WTC11 (cell line): ENCODE measurements around the gene PPP2R2C. TPM values are rescaled to one million over a fixed set of nuclear protein-coding genes. Genes with fewer than 3 reads are reported as not detected.

Experiments used
- ATAC-seq: fragments of 200-7000 bp; cut with Tn5 transposase; 2 replicates; pipeline ENCODE4 v1.10.0; 2021; ENCODE audit warnings: mild to moderate bottlenecking, moderate library complexity
- CTCF ChIA-PET: fragments of 300-600 bp; sonication (Branson Sonifier 250); formaldehyde crosslinking; loops from one replicate; lab custom pipeline; 2021; ENCODE audit warnings: antibody characterized with exemption; lab: Charles Lee
- POLR2A ChIA-PET: fragments of 350-600 bp; sonication (Branson Sonifier 250); formaldehyde crosslinking; loops from one replicate; lab custom pipeline; 2021; ENCODE audit warnings: antibody characterized with exemption; lab: Charles Lee
- DNase-seq: peaks from one replicate; pipeline ENCODE4 v3.0.0; 2021; ENCODE audit warnings: low spot score
- H3K27ac Mint-ChIP-seq: 2 replicates; pipeline ENCODE4 v1.8.0; 2021; ENCODE audit warnings: mixed read lengths
- H3K27me3 Mint-ChIP-seq: 2 replicates; pipeline ENCODE4 v1.8.0; 2021; ENCODE audit warnings: low read depth, mild to moderate bottlenecking, moderate library complexity, mixed read lengths
- H3K36me3 Mint-ChIP-seq: 2 replicates; pipeline ENCODE4 v1.8.0; 2021; ENCODE audit warnings: mixed read lengths
- H3K4me1 Mint-ChIP-seq: 2 replicates; pipeline ENCODE4 v1.8.0; 2022; ENCODE audit warnings: mixed read lengths
- H3K4me3 Mint-ChIP-seq: 2 replicates; pipeline ENCODE4 v1.8.0; 2021; ENCODE audit warnings: mild to moderate bottlenecking, moderate library complexity, mixed read lengths
- H3K9me3 Mint-ChIP-seq: 2 replicates; pipeline ENCODE4 v1.8.0; 2021; ENCODE audit warnings: mixed read lengths
- CREM ChIP-seq: sonication (generic); formaldehyde crosslinking; IDR thresholded peaks from 2 replicates; pipeline ENCODE4 v1.8.1; 2022; ENCODE audit warnings: mild to moderate bottlenecking, missing genetic modification reagents, moderate library complexity
- ETV6 ChIP-seq: sonication (generic); formaldehyde crosslinking; IDR thresholded peaks from 2 replicates; pipeline ENCODE4 v1.8.1; 2022; ENCODE audit warnings: mild to moderate bottlenecking, missing genetic modification reagents
- FOXJ3 ChIP-seq: sonication (generic); formaldehyde crosslinking; IDR thresholded peaks from 2 replicates; pipeline ENCODE4 v1.9.0; 2021; ENCODE audit warnings: missing genetic modification reagents, mild to moderate bottlenecking, borderline replicate concordance
- GABPB1 ChIP-seq: sonication (generic); formaldehyde crosslinking; IDR thresholded peaks from 2 replicates; pipeline ENCODE4 v1.8.1; 2023; ENCODE audit warnings: mild to moderate bottlenecking, missing genetic modification reagents
- JAZF1 ChIP-seq: fragments of 250-450 bp; sonication (Bioruptor Pico); IDR thresholded peaks from 2 replicates; pipeline ENCODE4 v1.9.0; 2021; ENCODE audit warnings: moderate library complexity, mild to moderate bottlenecking, inconsistent platforms
- KAT7 ChIP-seq: sonication (generic); formaldehyde crosslinking; IDR thresholded peaks from 2 replicates; pipeline ENCODE4 v1.8.1; 2023; ENCODE audit warnings: missing genetic modification reagents, mild to moderate bottlenecking, borderline replicate concordance
- MYBL2 ChIP-seq: sonication (generic); formaldehyde crosslinking; IDR thresholded peaks from 2 replicates; pipeline ENCODE4 v1.8.1; 2023; ENCODE audit warnings: mild to moderate bottlenecking, moderate library complexity, missing genetic modification reagents
- NR1H2 ChIP-seq: sonication (generic); formaldehyde crosslinking; IDR thresholded peaks from 2 replicates; pipeline ENCODE4 v1.9.0; 2021; ENCODE audit warnings: mild to moderate bottlenecking, moderate library complexity, missing genetic modification reagents
- NR2C2 ChIP-seq: sonication (generic); formaldehyde crosslinking; IDR thresholded peaks from 2 replicates; pipeline ENCODE4 v1.8.0; 2022; ENCODE audit warnings: mild to moderate bottlenecking, missing genetic modification reagents
- PRRX2 ChIP-seq: fragments of 250-450 bp; sonication (Bioruptor Pico); IDR thresholded peaks from 2 replicates; pipeline ENCODE4 v1.8.0; 2021; ENCODE audit warnings: mild to moderate bottlenecking
- RELA ChIP-seq: sonication (generic); formaldehyde crosslinking; IDR thresholded peaks from 2 replicates; pipeline ENCODE4 v1.8.1; 2022; ENCODE audit warnings: missing genetic modification reagents, mild to moderate bottlenecking, borderline replicate concordance
- SMAD4 ChIP-seq: sonication (generic); formaldehyde crosslinking; IDR thresholded peaks from 2 replicates; pipeline ENCODE4 v1.8.0; 2022; ENCODE audit warnings: mild to moderate bottlenecking, missing genetic modification reagents
- SOX15 ChIP-seq: fragments of 250-450 bp; sonication (Bioruptor Pico); IDR thresholded peaks from 2 replicates; pipeline ENCODE4 v1.9.0; 2021; ENCODE audit warnings: mild to moderate bottlenecking
- SP1 ChIP-seq: sonication (generic); formaldehyde crosslinking; conservative IDR thresholded peaks from 2 replicates; pipeline ENCODE4 v1.8.1; 2022; ENCODE audit warnings: missing genetic modification reagents
- ZNF121 ChIP-seq: sonication (generic); formaldehyde crosslinking; IDR thresholded peaks from 2 replicates; pipeline ENCODE4 v1.8.0; 2023; ENCODE audit warnings: missing genetic modification reagents
- ZNF671 ChIP-seq: fragments of 250-450 bp; sonication (Bioruptor Pico); IDR thresholded peaks from 2 replicates; pipeline ENCODE4 v1.8.0; 2021; ENCODE audit warnings: mild to moderate bottlenecking
- total RNA-seq: library from RNA; stranded (reverse); gene quantifications from 3 replicates; pipeline ENCODE4 v1.2.3, GENCODE V29; 2021
- TF ChIP-seq, protein P1 (sequence below): fragments of 200-600 bp; IDR thresholded peaks from 2 replicates; pipeline ENCODE4 v1.8.0; 2022; ENCODE audit warnings: antibody characterized with exemption
- TF ChIP-seq, protein P2 (sequence below): sonication (generic); formaldehyde crosslinking; IDR thresholded peaks from 2 replicates; pipeline ENCODE4 v1.8.0; 2023; ENCODE audit warnings: missing genetic modification reagents
- TF ChIP-seq, protein P3 (sequence below): sonication (generic); formaldehyde crosslinking; IDR thresholded peaks from 2 replicates; pipeline ENCODE4 v1.8.1; 2022; ENCODE audit warnings: low read depth, mild to moderate bottlenecking, moderate library complexity, missing genetic modification reagents, borderline replicate concordance
- TF ChIP-seq, protein P4 (sequence below): sonication (generic); formaldehyde crosslinking; IDR thresholded peaks from 2 replicates; pipeline ENCODE4 v1.8.0; 2023; ENCODE audit warnings: mild to moderate bottlenecking, missing genetic modification reagents

Gene PPP2R2C
- total RNA-seq, 1 experiment from 2014 or later: 11.5 TPM

DNA sequence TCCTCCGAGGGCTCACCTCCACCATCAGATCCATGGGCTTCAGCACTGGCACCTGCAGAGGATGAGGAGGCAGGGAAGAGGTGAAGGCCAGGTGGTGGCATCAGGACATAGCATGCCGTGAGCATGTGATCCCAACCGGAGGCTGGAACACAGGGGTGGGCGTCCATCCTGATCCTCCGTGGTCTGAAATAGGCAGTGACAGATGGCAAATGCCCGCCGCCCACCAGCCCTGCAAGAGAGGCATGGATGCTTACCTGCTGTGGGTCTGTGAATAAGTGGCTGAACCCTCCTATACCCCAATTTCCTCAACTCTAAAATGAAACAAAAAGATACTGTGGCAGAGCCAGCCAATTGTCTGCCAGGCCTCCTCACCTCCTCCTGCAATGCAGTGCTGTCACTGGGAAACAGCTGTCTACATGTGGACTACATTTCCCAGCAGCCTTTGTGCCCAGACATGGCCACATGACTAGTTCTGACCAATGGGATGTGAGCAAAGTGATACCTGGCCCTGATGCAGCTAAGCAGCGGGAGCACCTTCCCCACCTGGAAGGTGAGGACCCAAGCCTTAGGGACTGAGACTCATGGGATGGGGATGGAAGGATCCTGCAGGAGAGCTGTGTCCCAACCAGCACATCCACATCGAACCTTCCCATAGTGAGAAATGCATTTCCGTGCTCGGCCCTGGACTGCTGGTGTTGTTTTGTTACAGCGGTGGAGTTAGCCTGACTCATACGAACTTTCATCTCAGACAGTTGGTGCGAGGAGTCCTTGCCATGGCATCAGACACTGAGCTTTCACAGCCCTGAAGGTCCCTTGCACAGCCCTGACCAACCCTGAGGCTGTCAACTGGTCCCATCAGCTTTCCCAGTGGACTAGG is 99.5 kb downstream of the PPP2R2C start (continued):
- TF ChIP-seq, protein P1, sequence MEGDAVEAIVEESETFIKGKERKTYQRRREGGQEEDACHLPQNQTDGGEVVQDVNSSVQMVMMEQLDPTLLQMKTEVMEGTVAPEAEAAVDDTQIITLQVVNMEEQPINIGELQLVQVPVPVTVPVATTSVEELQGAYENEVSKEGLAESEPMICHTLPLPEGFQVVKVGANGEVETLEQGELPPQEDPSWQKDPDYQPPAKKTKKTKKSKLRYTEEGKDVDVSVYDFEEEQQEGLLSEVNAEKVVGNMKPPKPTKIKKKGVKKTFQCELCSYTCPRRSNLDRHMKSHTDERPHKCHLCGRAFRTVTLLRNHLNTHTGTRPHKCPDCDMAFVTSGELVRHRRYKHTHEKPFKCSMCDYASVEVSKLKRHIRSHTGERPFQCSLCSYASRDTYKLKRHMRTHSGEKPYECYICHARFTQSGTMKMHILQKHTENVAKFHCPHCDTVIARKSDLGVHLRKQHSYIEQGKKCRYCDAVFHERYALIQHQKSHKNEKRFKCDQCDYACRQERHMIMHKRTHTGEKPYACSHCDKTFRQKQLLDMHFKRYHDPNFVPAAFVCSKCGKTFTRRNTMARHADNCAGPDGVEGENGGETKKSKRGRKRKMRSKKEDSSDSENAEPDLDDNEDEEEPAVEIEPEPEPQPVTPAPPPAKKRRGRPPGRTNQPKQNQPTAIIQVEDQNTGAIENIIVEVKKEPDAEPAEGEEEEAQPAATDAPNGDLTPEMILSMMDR: no peak
- TF ChIP-seq SOX15 (CRISPR knock-in tag) (no peak), NR2C2 (no peak)
- TF ChIP-seq, protein P2, sequence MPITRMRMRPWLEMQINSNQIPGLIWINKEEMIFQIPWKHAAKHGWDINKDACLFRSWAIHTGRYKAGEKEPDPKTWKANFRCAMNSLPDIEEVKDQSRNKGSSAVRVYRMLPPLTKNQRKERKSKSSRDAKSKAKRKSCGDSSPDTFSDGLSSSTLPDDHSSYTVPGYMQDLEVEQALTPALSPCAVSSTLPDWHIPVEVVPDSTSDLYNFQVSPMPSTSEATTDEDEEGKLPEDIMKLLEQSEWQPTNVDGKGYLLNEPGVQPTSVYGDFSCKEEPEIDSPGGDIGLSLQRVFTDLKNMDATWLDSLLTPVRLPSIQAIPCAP (CRISPR knock-in tag): no peak
- TF ChIP-seq, all 79 proteins: peak for 3

DNA sequence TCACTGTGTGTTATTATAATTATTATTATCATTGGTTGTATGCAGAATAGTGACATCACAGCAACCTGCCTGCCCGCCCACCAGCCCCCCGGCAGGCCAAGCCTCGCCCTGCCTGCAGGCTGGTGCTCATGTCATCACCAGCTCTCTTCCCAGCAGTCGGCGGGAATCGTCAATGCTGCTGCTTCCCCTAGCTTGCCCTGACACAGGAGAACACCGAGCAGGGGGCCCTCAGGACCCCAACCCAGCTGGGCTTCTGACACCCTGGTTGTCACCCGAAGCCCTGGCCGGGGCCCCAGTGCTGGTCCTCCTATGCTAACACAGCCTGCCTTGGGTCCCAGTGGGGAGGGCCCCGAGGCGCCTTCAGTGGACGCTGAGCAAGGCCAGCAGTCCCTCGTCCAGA is 100.6 kb downstream of the PPP2R2C start:
- POLR2A ChIA-PET: no interaction called here
- ATAC-seq: no peak
- TF ChIP-seq JAZF1 (CRISPR knock-in tag) (no peak), CREM (CRISPR knock-in tag) (no peak), FOXJ3 (no peak), SP1 (CRISPR knock-in tag) (no peak), ZNF121 (CRISPR knock-in tag) (no peak), ETV6 (CRISPR knock-in tag) (no peak), MYBL2 (no peak), PRRX2 (no peak), ZNF671 (CRISPR knock-in tag) (no peak), SMAD4 (CRISPR knock-in tag) (no peak), KAT7 (CRISPR knock-in tag) (no peak), RELA (CRISPR knock-in tag) (no peak), GABPB1 (CRISPR knock-in tag) (no peak)
- TF ChIP-seq, protein P3, sequence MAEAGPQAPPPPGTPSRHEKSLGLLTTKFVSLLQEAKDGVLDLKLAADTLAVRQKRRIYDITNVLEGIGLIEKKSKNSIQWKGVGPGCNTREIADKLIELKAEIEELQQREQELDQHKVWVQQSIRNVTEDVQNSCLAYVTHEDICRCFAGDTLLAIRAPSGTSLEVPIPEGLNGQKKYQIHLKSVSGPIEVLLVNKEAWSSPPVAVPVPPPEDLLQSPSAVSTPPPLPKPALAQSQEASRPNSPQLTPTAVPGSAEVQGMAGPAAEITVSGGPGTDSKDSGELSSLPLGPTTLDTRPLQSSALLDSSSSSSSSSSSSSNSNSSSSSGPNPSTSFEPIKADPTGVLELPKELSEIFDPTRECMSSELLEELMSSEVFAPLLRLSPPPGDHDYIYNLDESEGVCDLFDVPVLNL (CRISPR knock-in tag): no peak
- TF ChIP-seq, protein P1: no peak

DNA sequence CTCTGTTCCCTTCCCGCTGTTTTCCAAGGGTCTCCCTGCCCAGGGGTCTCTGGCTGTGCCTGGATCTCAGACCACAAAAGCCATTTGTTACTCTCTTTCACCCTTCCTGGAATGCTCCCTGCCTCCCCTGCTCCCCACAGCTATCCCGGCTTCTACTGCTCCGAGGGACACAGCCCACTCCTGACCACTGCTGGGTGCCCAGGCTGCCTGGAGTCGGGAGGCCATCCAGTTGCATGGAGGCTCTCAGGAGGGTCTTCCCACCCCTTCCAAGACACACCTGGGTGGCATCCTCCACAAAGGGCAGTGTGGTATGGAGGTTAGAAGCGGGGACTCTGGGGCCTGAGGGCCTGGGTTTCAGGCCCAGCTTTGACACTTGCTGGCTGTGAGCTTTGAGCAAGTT is 101.1 kb downstream of the PPP2R2C start:
- CTCF ChIA-PET: interaction anchor here (1.2 to 1.9 kb wide), 2 partner anchors 14 to 40 kb away, joined by 3 to 12 read pairs; no protein-coding TSS in a partner anchor
- no peaks in the 10 kb centered on the region for H3K9me3 Mint-ChIP-seq

More for the DNA sequence above, 100.6 kb downstream of the PPP2R2C start:
- Mint-ChIP-seq H3K4me3 (no peak overlapping the region), H3K27me3 (no peaks in the 10 kb centered on the region; the same call in 1 of the 2 replicates), H3K9me3 (no peaks in the 10 kb centered on the region), H3K27ac (no peak overlapping the region), H3K4me1 (peaks cover 18% of the 10 kb centered on the region), H3K36me3 (no peaks in the 10 kb centered on the region)
- CTCF ChIA-PET: no interaction called here
- DNase-seq: no peak

More for the DNA sequence above, 101.1 kb downstream of the PPP2R2C start:
- DNase-seq (no peak), ATAC-seq (no peak)
- Mint-ChIP-seq H3K4me1 (peaks cover 18% of the 10 kb centered on the region), H3K27ac (no peak overlapping the region), H3K36me3 (no peaks in the 10 kb centered on the region), H3K27me3 (no peaks in the 10 kb centered on the region), H3K4me3 (no peak overlapping the region)
- no peak for TF ChIP-seq GABPB1 (CRISPR knock-in tag)
- TF ChIP-seq NR1H2 (CRISPR knock-in tag): no peak
- TF ChIP-seq, protein P4, sequence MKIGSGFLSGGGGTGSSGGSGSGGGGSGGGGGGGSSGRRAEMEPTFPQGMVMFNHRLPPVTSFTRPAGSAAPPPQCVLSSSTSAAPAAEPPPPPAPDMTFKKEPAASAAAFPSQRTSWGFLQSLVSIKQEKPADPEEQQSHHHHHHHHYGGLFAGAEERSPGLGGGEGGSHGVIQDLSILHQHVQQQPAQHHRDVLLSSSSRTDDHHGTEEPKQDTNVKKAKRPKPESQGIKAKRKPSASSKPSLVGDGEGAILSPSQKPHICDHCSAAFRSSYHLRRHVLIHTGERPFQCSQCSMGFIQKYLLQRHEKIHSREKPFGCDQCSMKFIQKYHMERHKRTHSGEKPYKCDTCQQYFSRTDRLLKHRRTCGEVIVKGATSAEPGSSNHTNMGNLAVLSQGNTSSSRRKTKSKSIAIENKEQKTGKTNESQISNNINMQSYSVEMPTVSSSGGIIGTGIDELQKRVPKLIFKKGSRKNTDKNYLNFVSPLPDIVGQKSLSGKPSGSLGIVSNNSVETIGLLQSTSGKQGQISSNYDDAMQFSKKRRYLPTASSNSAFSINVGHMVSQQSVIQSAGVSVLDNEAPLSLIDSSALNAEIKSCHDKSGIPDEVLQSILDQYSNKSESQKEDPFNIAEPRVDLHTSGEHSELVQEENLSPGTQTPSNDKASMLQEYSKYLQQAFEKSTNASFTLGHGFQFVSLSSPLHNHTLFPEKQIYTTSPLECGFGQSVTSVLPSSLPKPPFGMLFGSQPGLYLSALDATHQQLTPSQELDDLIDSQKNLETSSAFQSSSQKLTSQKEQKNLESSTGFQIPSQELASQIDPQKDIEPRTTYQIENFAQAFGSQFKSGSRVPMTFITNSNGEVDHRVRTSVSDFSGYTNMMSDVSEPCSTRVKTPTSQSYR (CRISPR knock-in tag): no peak
- POLR2A ChIA-PET: no interaction called here
